Glomerular visceral epithelial cell (primary cell): ENCODE data around the gene CYP39A1.

Experiments
- DNase-seq: peaks from one replicate; pipeline ENCODE4 v3.0.0-alpha.2; 2016; ENCODE audit errors: extremely low spot score

Gene CYP39A1

GRCh38 chr6:46590765-46591164 lies 61.9 kb downstream of the CYP39A1 start:
- no peak for DNase-seq

DNA sequence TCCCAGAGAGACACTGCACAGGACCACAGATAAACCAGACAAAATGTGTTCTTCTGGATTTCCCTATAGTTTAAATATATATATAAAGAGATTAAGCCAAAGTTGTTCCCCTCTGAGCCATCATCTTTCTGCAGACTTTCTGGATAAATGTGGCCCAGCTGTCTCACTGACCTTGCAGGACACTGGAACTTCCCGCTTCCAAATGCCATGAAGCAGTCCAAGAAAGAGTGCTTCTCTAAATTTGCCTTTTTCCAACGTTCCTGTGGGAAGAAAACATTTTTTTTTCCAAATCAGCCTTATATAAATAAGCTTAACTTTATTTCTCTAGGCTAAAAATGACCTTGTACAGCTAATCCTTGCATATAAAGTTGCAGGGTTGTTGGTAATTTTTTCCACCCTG lies 65.7 kb downstream of the CYP39A1 start:
- DNase-seq: no peak

GRCh38 chr6:46584586-46584985 lies 68.0 kb downstream of the CYP39A1 start:
- DNase-seq: peak; percentile 46

GRCh38 chr6:46583721-46584120 lies 68.9 kb downstream of the CYP39A1 start:
- DNase-seq: no peak

- no peak for DNase-seq
Measured at GRCh38 chr6:46583081-46583480, 69.5 kb downstream of the CYP39A1 start.

DNA sequence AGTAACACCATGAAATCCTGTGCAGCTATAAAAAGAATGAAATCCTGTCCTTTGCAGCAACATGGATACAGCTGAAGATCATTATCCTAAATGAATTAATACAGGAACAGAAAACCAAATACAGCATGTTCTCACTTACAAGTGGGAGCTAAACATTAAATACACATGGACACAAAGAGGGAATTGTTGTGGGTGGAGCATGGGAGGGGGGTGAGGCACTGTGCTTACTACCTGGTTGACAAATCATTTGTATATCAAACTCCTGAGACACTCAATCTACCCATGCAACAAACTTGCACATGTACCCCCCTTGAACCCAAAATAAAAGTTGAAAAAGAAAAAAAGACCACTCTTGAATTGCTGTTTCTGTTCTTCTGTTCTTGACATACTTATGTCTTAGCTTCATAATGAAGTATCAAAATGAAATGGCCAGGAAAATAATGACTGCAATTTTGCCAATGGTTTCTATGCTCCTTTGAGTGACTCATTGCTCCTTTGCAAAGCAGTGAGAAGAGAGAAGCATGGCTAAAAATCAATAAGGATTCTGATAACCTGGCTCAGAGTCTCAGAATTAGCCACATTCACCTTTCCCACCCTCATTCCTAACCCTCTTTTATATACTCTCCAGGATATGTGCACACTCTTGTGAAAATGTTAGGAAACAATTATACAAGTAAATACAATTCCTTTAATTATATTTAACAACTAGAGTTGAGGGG lies 71.0 kb downstream of the CYP39A1 start:
- no peak for DNase-seq

- no peak for DNase-seq
Measured at GRCh38 chr6:46575530-46575929, 77.1 kb downstream of the CYP39A1 start.

DNA sequence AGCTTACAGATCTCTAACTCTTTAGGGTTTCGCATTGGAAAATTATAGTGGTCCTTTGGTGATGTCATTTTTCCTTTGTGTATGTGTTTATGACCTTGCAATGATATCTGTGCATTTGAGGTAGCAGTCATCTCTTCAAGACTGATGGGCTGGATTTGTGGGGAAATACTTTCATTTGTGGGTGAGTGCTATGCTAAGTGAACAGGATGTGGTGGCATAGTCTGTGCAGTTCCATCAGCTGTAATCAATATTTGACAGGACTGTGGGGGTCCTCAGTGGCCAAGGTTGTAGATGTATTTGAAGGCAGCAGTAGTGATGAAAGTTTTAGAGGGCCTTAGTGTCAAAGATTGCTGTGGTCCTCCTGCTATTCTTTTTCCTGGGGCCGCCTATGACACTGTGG lies 79.5 kb downstream of the CYP39A1 start:
- no peak for DNase-seq

DNA sequence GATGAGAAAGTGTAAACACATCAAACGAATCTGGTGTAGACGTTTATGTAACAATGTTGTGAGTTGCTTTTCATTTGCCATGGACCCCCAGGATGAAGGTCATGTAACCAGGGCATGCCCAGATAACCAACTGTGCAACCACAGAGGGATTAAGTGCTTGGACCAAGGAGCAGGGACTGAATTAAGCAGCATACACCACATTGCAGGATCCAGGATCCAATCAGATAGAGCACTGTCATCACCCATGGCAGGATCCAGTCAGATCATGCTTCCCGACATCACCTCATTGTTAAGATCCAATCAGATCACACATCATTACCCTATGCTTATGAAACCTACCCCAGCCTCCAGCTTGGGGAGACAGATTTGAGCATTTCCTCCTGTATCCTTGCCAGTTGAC lies 87.1 kb downstream of the CYP39A1 start:
- no peak for DNase-seq

DNA sequence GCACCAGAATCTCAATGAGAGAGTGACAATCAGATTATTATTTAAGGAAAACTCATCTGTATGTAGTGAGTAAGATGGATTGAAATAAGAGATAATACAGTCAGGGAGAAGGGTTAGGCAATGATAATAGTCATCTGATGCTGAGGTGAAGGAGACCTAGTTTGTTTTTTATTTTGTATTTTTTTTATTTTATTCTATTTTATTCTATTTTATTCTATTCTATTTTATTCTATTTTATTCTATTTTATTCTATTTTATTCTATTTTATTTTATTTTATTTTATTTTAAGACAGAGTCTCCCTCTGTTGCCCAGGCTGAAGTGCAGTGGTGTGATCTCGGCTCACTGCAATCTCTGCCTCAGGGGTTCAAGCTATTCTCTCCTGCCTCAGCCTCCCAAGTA lies 88.7 kb downstream of the CYP39A1 start:
- no peak for DNase-seq

DNA sequence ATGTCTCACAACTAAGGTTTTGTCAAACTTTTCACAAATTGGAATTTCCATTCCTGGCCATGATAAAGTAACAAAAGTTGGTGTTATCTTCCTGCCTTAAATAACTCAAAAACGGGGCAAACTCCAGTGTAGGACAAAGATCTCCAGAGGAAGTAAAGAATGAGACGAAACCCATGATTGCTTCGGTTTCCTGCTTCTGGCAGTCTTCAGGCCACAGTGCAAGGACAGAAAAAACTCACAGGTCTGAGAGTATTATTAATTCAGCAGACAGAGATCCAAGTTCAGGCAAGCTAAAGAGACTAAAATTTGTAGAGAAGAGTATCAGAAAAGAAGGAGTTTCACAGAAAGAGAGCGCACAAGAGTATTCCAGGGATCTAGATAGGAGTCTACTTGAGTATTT lies 96.6 kb downstream of the CYP39A1 start:
- no peak for DNase-seq

- no peak for DNase-seq
Measured at GRCh38 chr6:46555129-46555528, 97.5 kb downstream of the CYP39A1 start.

- no peak for DNase-seq
Measured at GRCh38 chr6:46549155-46549554, 103.5 kb downstream of the CYP39A1 start.

- DNase-seq: no peak
Measured at GRCh38 chr6:46541556-46541955, 111.1 kb downstream of the CYP39A1 start.

GRCh38 chr6:46539866-46540265 lies 112.8 kb downstream of the CYP39A1 start:
- DNase-seq: no peak

GRCh38 chr6:46538800-46539480 lies 113.7 kb downstream of the CYP39A1 start:
- DNase-seq: no peak

- no peak for DNase-seq
Measured at GRCh38 chr6:46530896-46531295, 121.7 kb downstream of the CYP39A1 start.

DNA sequence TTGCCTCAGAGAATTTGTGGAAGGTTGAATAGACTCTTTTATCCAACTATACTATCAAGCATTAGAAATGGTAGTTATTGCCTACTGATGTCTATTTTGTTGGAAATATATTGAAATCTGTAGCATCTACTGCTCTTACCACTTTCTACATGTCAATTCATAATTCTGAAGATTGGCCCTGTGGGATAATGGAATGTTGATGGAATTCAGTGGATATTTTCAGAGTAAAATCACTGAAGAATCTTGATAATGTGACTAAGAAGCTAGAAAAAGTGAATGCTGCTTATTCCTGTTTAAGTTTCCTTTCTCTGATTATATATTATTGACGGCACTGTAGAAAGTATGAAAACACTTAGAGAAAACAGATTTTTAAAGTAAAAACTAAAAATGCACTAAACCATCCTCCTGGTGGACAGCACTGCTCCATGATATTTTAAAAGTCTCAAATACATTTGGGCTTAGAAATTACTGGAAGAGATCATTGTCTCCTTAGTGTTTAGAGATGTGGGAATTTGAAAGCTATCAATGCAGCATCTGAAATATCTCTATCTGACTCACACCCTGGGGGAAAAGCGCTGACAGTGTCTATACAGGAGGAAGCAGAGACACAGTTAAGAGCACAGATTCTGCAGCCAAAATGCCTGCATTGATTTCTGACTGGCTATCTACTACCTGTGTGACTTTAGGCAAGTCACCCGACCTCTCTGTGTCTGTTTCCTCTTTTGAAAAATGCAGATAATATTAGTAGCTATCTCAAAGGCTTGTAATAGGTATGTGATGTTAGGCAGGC lies 123.5 kb downstream of the CYP39A1 start:
- no peak for DNase-seq

DNA sequence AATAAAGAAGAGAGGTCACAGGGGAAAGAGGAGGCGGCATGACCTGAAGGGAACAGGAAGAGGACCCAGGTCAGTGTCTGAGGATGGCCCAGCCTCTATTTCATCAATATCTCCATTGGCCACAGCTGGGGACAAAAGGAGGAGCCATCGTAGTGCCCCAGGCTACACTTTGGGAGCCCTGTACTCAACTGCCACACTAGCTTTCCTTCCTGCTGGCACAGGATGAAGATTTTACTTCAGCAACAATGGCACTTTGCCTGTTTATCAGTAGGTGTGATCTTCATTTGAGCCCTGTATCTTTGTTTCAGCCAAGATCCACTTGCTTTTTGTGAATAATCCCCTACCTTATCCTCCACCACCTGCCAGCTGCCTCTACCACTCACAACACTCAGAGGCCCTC lies 126.0 kb downstream of the CYP39A1 start:
- DNase-seq: no peak

DNA sequence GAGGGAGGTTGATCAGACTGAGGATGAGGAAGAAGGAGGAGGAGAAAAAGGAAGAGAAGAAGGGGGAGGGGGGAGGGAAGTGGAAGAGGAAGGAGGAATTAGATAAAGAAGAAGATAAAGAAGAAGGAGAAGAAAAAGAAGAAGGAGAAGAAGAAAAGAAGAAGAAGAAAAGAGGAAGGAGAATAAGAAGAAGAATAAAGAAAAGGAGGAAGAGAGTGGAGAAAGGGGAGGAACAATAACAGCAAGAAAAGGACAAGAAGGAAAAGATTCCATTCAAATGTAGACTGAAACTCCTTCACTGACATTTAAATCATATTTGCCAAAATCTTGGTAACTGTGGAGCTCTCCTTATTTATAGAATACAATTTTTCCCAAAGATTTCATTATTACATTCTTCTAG lies 127.0 kb downstream of the CYP39A1 start:
- no peak for DNase-seq

GRCh38 chr6:46521464-46521971 lies 131.1 kb downstream of the CYP39A1 start:
- no peak for DNase-seq

DNA sequence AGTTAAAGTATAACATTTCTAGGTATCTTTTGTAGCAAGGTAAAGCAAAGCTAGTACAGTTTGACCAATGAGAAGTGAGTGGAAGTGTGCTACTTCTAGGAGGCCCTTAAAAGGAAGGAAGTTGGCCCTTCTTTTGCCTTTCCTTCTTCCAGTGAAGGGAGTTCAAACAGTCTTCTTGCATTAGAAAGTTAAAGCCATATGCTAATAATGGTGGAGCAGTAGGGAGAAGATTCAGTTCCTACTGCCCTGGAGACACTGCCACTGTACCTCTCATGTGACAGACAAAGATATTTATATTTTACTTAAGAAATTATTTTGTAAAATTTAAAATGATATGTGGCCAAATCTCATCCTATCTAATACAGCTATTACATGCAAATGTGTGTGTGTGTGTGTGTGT lies 135.4 kb downstream of the CYP39A1 start:
- no peak for DNase-seq

DNA sequence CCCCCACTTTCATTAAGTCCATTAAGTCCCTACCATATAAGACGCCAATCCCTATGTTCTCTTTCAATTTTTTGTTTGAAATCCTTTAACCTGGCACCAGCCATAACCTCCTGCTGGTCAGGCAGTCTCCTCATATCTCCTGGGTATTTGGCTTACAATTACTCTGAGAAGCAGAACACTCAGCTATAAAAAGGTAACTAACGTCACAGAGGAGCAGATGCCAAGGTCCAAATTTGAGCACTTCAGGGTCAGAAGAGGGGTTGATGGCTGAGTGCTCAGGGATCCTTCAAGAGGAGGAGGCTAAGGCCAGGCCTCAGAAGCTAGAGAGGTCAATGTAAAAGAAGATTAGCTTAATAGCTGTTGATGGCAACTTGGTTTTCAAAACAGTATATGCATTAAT lies 139.1 kb downstream of the CYP39A1 start:
- DNase-seq: no peak
